DMS114 treated with DMSO at 0.1 percent for 48 hours (cell line): ENCODE measurements around the gene VAC14.

Experiments used
- DNase-seq: peaks from one replicate; lab custom pipeline; 2025; ENCODE audit not compliant: unreplicated experiment; lab: John Stamatoyannopoulos, UW

VAC14 gene

GRCh38 chr16:70725912-70726828 is 74.8 kb downstream of the VAC14 start:
- DNase-seq: no peak

DNA sequence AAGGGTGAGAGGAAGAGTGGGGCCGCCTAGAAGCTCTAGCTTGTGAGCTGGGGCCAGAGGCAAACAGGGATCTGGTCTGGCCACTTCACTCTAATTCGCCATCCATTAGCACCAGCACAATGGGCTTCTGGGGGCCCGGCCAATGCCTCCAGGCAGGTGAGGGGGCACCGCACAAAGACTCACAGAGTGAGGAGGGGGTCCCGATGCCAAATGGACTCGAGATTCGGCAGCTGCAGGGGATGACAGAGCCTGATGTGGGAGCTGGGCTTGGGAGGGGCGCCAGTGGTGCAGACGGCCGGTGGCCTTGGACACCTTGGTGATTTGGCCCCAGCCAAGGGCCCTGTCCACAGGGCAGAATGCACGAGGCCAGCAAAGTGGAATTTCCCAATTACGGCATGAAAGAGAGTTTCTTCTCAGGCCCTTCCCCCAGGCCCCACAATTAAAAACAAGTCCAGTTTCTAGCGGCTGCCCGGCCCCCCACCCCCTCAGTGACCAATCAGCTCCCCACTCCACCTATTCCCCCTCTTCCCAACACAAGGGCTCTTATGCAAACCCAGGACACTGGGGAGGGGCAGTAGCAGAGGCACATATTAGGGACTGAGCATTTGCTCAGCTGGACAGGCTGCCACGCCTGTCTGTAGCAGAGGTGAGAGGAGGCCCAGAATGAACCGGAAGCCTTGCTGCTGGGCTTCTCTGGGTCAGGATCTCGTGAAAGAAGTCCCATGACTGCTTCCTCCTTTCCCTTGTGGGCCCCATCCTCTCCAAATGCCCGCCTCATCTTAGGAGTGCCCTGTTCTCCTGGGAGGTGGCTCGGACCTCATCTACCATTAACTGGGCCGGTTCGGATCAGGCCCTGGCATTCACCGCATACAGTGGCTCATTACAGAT is 75.7 kb downstream of the VAC14 start:
- DNase-seq: no peak

DNA sequence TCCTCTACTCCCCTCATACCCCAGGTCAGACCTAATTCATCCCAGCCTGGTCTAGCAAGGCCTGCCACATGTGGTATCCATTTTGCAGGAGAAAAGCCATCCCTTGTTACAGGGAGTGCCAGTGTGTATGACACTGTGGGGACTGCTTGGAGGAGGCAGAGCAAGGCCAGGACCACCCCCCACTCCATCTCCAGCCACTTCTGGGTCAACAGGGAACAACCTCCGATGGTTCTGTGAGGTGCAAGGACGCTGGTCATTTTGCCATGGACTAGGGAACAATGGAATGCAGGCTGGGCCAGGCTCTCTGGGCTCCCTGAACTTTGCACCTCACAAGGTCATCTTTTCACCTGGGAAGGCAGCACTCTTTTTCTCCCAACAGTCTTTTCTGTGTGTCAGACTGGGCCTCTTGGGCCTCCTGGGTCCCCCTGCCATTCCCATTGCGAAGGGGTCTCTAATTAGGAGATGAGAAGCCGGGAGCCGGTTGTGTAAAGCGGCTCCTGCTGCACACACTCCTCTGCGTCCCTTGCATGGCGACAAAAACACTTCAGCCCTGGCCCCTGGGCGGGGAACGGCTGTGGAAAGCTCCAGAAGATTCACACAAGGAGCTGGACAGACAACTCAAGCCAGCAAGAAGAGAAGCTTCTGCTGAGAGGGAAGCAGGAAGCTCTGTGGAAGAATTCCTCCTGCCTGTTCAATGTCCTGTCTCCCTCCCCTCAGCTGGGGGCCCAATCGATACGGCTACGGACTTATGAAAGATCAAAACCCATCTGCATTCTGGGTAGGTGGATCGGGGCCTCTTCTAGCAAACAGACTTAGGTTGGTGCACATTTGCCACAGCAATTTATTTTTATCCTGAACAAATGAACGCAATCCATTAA is 76.6 kb downstream of the VAC14 start:
- DNase-seq: no peak

GRCh38 chr16:70723740-70724145 is 77.2 kb downstream of the VAC14 start:
- no peak for DNase-seq

GRCh38 chr16:70721202-70721963 is 79.6 kb downstream of the VAC14 start:
- no peak for DNase-seq

DNA sequence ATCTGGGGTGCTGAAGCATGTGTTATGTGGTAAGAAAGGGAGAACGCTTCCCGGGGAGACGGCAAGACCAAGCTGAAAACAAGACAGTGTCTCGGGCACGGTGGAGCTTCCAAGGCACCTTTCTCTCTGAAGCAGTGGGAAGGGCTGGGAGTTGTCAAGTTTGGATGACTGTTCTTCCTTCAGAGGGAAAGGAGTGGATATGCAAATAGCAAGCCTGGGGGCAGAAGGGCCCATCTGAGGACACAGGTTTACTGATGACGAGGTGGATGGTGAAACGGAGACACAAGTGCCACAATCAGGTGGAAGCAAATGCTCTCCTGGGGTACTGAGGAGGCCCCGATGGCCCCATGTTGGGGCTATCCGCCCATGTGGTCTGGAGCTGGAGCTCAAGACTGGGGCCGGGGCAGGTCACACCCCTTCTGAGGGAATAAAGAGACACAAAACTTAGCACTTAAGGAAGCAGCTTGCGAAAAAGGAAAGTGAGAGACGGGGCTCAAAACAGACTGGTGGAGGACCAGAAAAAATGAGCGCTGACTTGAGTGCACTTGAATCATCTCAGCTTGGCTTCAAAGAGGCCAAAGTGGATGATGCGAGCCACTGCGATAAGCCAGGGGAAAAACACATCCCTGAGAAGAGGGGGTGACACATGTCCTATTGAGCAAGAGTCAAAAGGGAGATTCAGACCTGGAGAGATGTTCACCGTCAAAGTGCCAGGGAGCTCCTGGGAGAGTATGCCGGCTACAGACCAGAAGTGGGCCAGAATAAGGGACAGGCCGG is 80.3 kb downstream of the VAC14 start:
- no peak for DNase-seq

- no peak for DNase-seq
Measured at GRCh38 chr16:70717065-70717464, 83.9 kb downstream of the VAC14 start.

- DNase-seq: no peak
Measured at GRCh38 chr16:70715860-70716357, 85.0 kb downstream of the VAC14 start.

DNA sequence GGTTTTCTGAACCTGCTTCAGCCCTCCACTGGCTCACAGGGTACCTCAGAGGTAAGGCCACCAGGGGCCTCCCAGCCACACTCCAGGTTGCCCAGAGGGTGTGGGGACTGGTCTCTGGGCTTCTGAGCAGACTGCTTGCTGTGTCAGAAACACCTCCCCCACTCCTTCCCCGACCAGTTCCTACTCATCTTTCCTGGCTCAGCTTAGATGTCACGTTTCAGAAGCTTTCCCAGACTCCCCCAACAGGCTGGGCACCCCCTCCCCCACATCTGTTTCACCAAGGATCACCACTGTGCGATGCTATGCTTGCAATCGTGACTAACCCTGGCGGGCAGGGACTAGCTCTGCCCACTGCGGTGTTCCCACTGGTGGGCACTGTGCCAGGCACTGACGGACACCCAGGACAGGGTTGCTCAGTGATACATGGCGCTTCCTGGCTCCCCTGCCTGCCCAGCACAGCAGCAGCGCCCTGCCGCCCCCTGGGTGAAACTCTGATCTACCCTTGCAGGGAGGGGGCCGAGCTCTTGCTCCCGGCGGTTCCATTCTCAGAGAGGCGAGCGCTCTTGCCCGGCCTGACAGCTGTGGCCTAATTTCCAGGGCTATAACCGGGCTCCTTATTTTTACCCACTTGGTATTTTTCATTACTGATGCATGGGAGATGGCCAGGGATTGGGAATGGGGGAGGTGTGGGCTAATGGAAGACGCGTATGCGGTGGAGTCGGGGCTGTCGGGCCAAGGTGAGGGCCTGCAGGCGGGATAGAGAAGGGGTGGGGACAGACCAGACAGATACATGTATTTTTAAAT is 85.7 kb downstream of the VAC14 start:
- no peak for DNase-seq

DNA sequence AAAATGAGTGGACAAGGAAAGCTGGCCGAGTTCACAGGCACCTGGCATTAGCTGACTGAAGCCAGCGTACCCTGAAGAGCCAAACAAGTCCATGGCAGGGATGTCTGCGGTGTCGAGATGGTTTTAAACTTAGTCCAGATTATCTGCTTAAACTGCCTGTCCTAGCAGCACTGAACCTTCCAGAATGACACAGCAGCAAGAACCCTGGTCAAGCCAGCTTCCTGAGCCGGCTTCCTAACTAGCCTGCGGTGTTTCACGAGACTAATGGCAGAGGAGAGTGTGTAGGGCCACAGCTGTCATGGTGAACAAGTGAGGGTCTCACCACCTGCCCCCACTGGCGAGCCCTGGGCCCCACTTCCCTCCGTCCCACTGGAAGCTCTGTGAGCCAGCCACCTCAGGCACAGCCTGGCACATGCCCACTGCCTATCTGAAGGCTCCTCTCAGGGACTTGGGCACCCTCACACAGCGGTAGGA is 86.3 kb downstream of the VAC14 start:
- DNase-seq: no peak

GRCh38 chr16:70713824-70714223 is 87.1 kb downstream of the VAC14 start:
- DNase-seq: no peak

- no peak for DNase-seq
Measured at GRCh38 chr16:70713342-70713741, 87.6 kb downstream of the VAC14 start.

DNA sequence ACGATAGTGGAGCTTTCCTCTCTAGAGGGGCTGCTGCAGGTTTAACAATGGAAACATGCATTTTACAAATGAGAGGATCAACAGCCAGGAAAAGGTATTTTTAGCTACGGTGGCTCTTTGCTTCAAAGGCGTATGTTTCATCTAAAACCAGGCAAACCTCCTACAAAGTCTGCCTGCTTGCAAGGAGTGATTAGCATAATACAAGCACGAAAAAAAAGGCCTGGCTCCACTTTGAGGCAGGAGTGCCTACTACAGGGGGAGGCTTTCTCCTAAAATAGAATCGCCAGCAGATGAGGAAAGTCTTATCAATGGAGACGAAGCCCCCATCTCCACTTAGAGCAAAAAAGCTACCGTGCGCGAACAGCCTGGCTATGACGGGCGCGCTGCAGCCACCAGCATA is 88.0 kb downstream of the VAC14 start:
- DNase-seq: no peak

DNA sequence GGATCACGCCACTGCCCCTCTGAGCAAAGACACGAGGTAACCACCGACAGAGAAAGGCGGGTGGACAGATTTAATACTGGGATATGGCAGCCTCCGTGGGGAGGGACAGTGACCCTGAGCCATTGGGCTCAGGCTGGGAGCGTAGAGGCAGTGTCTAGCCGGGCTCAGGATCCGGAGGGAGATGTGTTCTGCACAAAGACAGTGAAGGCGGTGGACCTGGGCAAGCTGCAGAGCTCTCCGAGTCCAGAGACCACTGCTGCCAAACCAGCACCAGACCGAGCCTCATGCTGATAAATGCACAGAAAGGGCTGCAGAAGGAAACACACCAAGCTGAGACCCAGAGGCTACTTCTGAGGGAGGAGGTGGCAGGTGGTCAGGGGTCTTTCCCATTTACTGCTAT is 88.6 kb downstream of the VAC14 start:
- no peak for DNase-seq

DNA sequence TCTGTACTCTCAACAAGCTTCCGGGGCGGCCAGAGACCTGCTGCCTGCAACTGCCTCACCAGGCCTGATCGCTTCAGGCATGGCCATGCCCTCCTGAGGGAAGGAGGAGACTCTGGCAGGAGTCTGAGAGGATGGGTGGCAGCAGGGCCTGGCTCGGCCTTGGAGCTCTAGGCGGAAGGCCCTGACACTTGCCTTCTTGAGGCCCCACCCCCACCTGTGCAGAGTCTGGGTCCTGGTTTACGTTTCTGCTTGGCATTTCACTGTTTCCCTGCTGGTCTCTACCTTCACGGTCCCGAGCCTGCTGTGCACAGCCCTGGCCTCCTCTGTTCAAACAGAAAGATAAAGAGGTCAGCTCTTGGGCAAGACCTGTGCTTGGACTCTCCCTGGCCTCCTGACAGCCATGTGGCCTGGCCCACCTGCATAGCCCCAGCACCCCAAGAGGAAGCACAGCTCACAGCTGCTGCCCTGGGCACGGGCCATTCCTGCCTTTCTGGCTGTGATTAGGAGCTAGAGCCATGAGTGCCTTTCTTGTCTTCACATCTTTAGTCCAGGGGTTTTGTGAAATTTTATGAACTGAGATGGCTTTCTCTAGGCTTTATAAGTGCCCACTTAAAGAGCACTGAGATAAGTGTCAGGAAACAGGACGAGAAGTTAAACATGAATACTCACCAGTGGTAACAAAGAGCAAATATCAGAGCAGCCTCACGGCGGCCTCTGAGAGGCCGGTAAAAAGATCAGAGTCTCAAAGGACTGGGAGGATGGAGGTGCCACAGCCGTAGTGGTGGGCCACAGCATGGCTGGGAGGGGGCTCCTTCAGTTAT is 89.5 kb downstream of the VAC14 start:
- DNase-seq: no peak

DNA sequence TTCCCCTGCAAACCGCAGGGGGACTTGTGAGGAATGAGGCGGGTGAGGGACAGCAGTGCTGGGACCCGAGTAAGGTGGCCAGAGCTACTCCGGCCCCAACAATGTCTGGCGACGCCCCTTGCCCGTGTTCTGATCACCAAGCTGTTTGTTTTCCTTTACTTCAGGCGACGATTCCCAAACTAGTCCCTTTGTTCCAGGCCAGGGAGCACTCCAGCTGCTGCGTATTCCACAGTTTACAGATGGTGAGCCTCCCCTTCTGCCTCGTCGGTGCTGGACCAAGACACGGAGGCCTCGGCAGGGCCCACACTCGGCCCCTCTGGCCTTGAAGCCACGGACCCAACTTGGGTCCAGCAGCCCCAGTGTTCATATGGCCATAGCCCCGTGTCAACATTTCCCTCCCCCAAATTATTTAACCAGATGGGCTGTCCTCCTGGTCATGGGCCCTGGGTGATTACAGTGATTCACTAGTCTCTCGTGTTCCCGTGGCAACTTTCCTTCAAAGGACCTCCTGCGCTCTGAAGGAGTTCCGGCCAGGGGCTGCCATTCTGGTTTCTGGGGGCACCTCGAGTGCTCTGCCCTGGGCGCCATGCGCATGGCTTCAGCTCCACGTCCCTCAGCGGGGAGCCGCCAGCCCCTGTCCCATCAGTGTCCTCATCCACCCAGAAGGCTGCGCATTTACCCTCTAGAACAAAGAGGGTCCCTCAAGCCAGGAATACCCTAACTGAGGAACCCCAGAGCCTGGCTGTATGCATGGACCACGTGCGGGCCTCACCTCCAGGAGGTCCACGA is 90.3 kb downstream of the VAC14 start:
- DNase-seq: no peak

DNA sequence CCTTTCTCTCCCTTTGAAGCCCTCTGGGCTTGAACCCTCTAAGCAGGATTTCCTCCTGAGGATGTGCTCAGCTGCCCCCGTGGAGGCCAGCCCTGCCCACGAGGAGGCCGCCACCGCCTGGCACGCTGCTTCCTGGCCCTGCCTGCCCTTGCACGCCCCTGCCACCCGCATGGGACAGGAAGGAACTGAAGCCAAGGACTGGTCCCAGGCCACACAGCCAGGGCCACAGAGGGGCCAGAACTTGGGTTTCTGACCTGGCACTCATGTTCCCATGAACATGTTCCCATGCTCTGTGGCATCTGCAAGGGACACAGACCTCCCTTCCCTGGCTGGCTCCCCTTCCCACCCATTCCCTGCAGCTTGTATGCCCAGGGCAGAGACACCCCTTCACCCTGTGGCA is 91.0 kb downstream of the VAC14 start:
- DNase-seq: no peak
